T-cell (primary cell): ENCODE results near the gene RHOT2. TPM values are rescaled to one million over a fixed set of nuclear protein-coding genes. Genes with fewer than 3 reads are reported as not detected.

Source experiments
- ATAC-seq, 4 experiments: fragments of 200-7000 bp in 3 of 4; fragments of 150-1000 bp in 1 of 4; cut with Tn5 transposase; replicated peaks in 1 of 4; 1 replicate in 3 of 4; 2 replicates in 1 of 4; pipeline ENCODE4 v1.10.0; 2021; ENCODE audit warnings: moderate library complexity in 3 of 4, mild to moderate bottlenecking in 2 of 4, moderate number of reproducible peaks in 1 of 4
- CTCF ChIA-PET, 2 donors: fragments of 300-600 bp; sonication (Branson Sonifier 250); formaldehyde crosslinking; loops; one replicate each; lab custom pipeline; 2022; ENCODE audit warnings: antibody characterized with exemption in 2 of 2; lab: Charles Lee
- POLR2A ChIA-PET, 2 donors: fragments of 300-600 bp; sonication (Branson Sonifier 250); formaldehyde crosslinking; loops; one replicate each; lab custom pipeline; 2022; ENCODE audit warnings: antibody characterized with exemption in 2 of 2; lab: Charles Lee
- DNase-seq, 35 experiments: peaks; one replicate each; pipeline versions ENCODE4 v3.0.0 to v3.0.0-alpha.2; 2013 to 2023
- H3K27ac ChIP-seq: one replicate; pipeline ENCODE4 v1.5.1; 2013; ENCODE audit warnings: low read length
- H3K27me3 ChIP-seq, 2 experiments: replicated peaks in 1 of 2; 1 replicate in 1 of 2; 2 replicates in 1 of 2; pipeline versions ENCODE4 v1.6.1 to v1.7.0; 2013; ENCODE audit warnings: low read length in 1 of 2, mixed read lengths in 1 of 2; ENCODE audit not compliant: control insufficient read depth in 2 of 2, insufficient read depth in 2 of 2; ENCODE audit errors: extremely low read depth in 1 of 2
- H3K36me3 ChIP-seq, 2 donors: 1 replicate in 1 of 2; 2 replicates in 1 of 2; pipeline versions ENCODE4 v1.6.1 to v1.7.0; 2013; ENCODE audit warnings: low read length in 1 of 2; ENCODE audit not compliant: control insufficient read depth in 2 of 2, insufficient read depth in 1 of 2; ENCODE audit errors: extremely low read depth in 1 of 2
- H3K4me1 ChIP-seq, 2 experiments: 1 replicate in 1 of 2; 2 replicates in 1 of 2; pipeline versions ENCODE4 v1.6.1 to v1.7.0; 2013; ENCODE audit warnings: low read length in 2 of 2, mixed read lengths in 1 of 2; ENCODE audit not compliant: insufficient read depth in 2 of 2, control insufficient read depth in 1 of 2; ENCODE audit errors: extremely low read depth in 1 of 2
- H3K4me3 ChIP-seq, 2 donors: 1 replicate in 1 of 2; 2 replicates in 1 of 2; pipeline versions ENCODE4 v1.5.1 to v1.7.0; 2013; ENCODE audit warnings: mild to moderate bottlenecking in 2 of 2, low read length in 1 of 2, moderate library complexity in 1 of 2; ENCODE audit not compliant: control insufficient read depth in 1 of 2; ENCODE audit errors: extremely low read depth in 1 of 2
- H3K9me3 ChIP-seq: 2 replicates; pipeline ENCODE4 v1.7.0; 2013
- H3K27ac Mint-ChIP-seq, 2 donors: one replicate each; pipeline ENCODE4 v1.8.0; 2020 to 2021; ENCODE audit warnings: mild to moderate bottlenecking in 2 of 2, mixed read lengths in 2 of 2
- H3K27me3 Mint-ChIP-seq, 2 donors: one replicate each; pipeline ENCODE4 v1.8.0; 2021 to 2022; ENCODE audit warnings: mixed read lengths in 2 of 2
- H3K36me3 Mint-ChIP-seq: one replicate; pipeline ENCODE4 v1.8.0; 2021; ENCODE audit warnings: mixed read lengths
- H3K4me1 Mint-ChIP-seq, 3 donors: one replicate each; pipeline ENCODE4 v1.8.0; 2020 to 2022; ENCODE audit warnings: mixed read lengths in 3 of 3, mild to moderate bottlenecking in 1 of 3
- H3K4me3 Mint-ChIP-seq, 3 donors: one replicate each; pipeline ENCODE4 v1.8.0; 2020 to 2022; ENCODE audit warnings: mild to moderate bottlenecking in 3 of 3, mixed read lengths in 3 of 3, moderate library complexity in 3 of 3
- H3K9me3 Mint-ChIP-seq, 3 donors: one replicate each; pipeline ENCODE4 v1.8.0; 2020 to 2022; ENCODE audit warnings: mixed read lengths in 3 of 3
- WGBS: methylation state at CpG from one replicate; pipeline ENCODE4 v1.1.5; 2013; ENCODE audit warnings: missing lambda C conversion rate; ENCODE audit not compliant: insufficient coverage; 5-methylcytosine and 5-hydroxymethylcytosine counted together
- total RNA-seq, 35 experiments: library from RNA in 6 of 35; stranded (reverse) in 6 of 35; fragments of 120-200 nt in 1 of 35; gene quantifications; one replicate each; pipeline versions ENCODE4 v1.2.1 to v1.2.4 and lab custom pipeline; 2013 to 2026

Gene RHOT2
- total RNA-seq, 5 donors from 2014 or later (not counting 1 experiment from before 2014, with no cell fraction given) = 181 to 320 (median 286) TPM

GRCh38 chr16:678858-679813, 11.2 kb downstream of the RHOT2 start:
- peak overlapping the region; percentile 72 to 79 (median 77) for H3K4me3 Mint-ChIP-seq
- no peaks in the 10 kb centered on the region for H3K9me3 Mint-ChIP-seq
- H3K27me3 Mint-ChIP-seq = peaks cover 0 to 6% of the 10 kb centered on the region in 2 donors
- peaks cover 0 to 73% of the 10 kb centered on the region in 2 experiments for H3K4me1 ChIP-seq
- H3K27ac ChIP-seq = peak overlapping the region; percentile 41
- POLR2A ChIA-PET = interaction anchor here (0.5 to 0.6 kb wide), 2 partner anchors 10 to 294 kb away, joined by 4 to 5 read pairs; no protein-coding TSS in a partner anchor
- ATAC-seq (peak in 3 of 4 experiments; percentile 3 to 14 (median 4)), DNase-seq (peak in 20 of 35 experiments; percentile 24 to 51 (median 35))
- peaks cover 12 to 44% (median 43%) of the 10 kb centered on the region in 3 donors for H3K4me1 Mint-ChIP-seq
- no peaks in the 10 kb centered on the region for H3K9me3 ChIP-seq
- H3K36me3 ChIP-seq = peaks cover 5 to 20% of the 10 kb centered on the region in 2 donors
- peaks cover 0 to 25% of the 10 kb centered on the region in 2 experiments for H3K27me3 ChIP-seq
- CTCF ChIA-PET = interaction anchor here in 1 of 2 donors (0.6 kb wide), 1 partner anchor 96 kb away, joined by 4 read pairs; no protein-coding TSS in a partner anchor
- H3K27ac Mint-ChIP-seq = peak overlapping the region; percentile 74
- peak overlapping the region; percentile 49 to 53 for H3K4me3 ChIP-seq
- WGBS = 28% methylated on average over 46 of the region's 52 CpGs
- peaks cover 4% of the 10 kb centered on the region for H3K36me3 Mint-ChIP-seq

GRCh38 chr16:679814-680624, 12.1 kb downstream of the RHOT2 start, which contains the start of gene STUB1:
Gene STUB1, plus strand, starts transcription at chr16:680410. Its CDS starts 116 bp downstream, at chr16:680526.
- peak; percentile 57 to 69 (median 60) for ATAC-seq
- WGBS = 0% methylated on average over 78 of the region's 91 CpGs

GRCh38 chr16:680625-680945, 12.7 kb downstream of the RHOT2 start:
- Mint-ChIP-seq H3K36me3 (peaks cover 4% of the 10 kb centered on the region), H3K4me1 (peaks cover 12 to 42% (median 40%) of the 10 kb centered on the region in 3 donors), H3K9me3 (no peaks in the 10 kb centered on the region), H3K27me3 (no peaks in the 10 kb centered on the region), H3K27ac (peak overlapping the region; percentile 16 to 39), H3K4me3 (peak overlapping the region; percentile 68 to 77 (median 71))
- H3K9me3 ChIP-seq = no peaks in the 10 kb centered on the region
- H3K27me3 ChIP-seq = peaks cover 0 to 15% of the 10 kb centered on the region in 2 experiments
- ChIA-PET CTCF (interaction anchor here in 1 of 2 donors (0.6 kb wide), 1 partner anchor 700 kb away, joined by 5 read pairs; no protein-coding TSS in a partner anchor), POLR2A (interaction anchor here in 1 of 2 donors (0.6 kb wide), 1 partner anchor 17 kb away, joined by 3 read pairs; no protein-coding TSS in a partner anchor)
- peaks cover 5 to 20% of the 10 kb centered on the region in 2 donors for H3K36me3 ChIP-seq
- DNase-seq (no peak), ATAC-seq (no peak)
- WGBS = under 1% methylated on average over 37 of the region's 38 CpGs
- peaks cover 2 to 76% of the 10 kb centered on the region in 2 experiments for H3K4me1 ChIP-seq
- H3K27ac ChIP-seq = peak overlapping the region; percentile 35
- peak overlapping the region; percentile 58 to 80 for H3K4me3 ChIP-seq

More at GRCh38 chr16:679814-680624, 12.1 kb downstream of the RHOT2 start, which contains the start of gene STUB1:
- Histone ChIP-seq H3K36me3 (peaks cover 5 to 20% of the 10 kb centered on the region in 2 donors), H3K4me1 (peaks cover 2 to 75% of the 10 kb centered on the region in 2 experiments), H3K4me3 (peak within 1 kb of the TSS; percentile 58 to 80), H3K27ac (peak within 1 kb of the TSS; percentile 69), H3K27me3 (peaks cover 0 to 19% of the 10 kb centered on the region in 2 experiments), H3K9me3 (no peaks in the 10 kb centered on the region)
- Mint-ChIP-seq H3K36me3 (peaks cover 4% of the 10 kb centered on the region), H3K4me3 (peak within 1 kb of the TSS; percentile 77 to 82 (median 81)), H3K9me3 (no peaks in the 10 kb centered on the region), H3K4me1 (peaks cover 12 to 45% (median 42%) of the 10 kb centered on the region in 3 donors), H3K27me3 (peaks cover 0 to 4% of the 10 kb centered on the region in 2 donors), H3K27ac (peak within 1 kb of the TSS; percentile 79 to 90)
- ChIA-PET CTCF (interaction anchor here in 1 of 2 donors (0.6 kb wide), 1 partner anchor 700 kb away, joined by 5 read pairs; no protein-coding TSS in a partner anchor), POLR2A (interaction anchor here in 1 of 2 donors (0.5 kb wide), 1 partner anchor 11 kb away, joined by 5 read pairs; no protein-coding TSS in a partner anchor)
- peak; percentile 55 to 93 (median 76) for DNase-seq

GRCh38 chr16:680967-681745, 13.2 kb downstream of the RHOT2 start:
- H3K27ac ChIP-seq = peak overlapping the region; percentile 35
- 44% methylated on average over 34 of the region's 44 CpGs for WGBS
- H3K27me3 ChIP-seq = peaks cover 0 to 14% of the 10 kb centered on the region in 2 experiments
- H3K27ac Mint-ChIP-seq = peak overlapping the region; percentile 57 to 69
- peak overlapping the region; percentile 58 to 80 for H3K4me3 ChIP-seq
- peaks cover 15 to 47% (median 41%) of the 10 kb centered on the region in 3 donors for H3K4me1 Mint-ChIP-seq
- peaks cover 4% of the 10 kb centered on the region for H3K36me3 Mint-ChIP-seq
- no peaks in the 10 kb centered on the region for H3K9me3 Mint-ChIP-seq
- H3K9me3 ChIP-seq = no peaks in the 10 kb centered on the region
- peaks cover 5 to 20% of the 10 kb centered on the region in 2 donors for H3K36me3 ChIP-seq
- no peaks in the 10 kb centered on the region for H3K27me3 Mint-ChIP-seq
- DNase-seq (peak in 1 of 35 experiments; percentile 34), ATAC-seq (no peak)
- H3K4me3 Mint-ChIP-seq = peak overlapping the region; percentile 68 to 77 (median 71)
- peaks cover 2 to 76% of the 10 kb centered on the region in 2 experiments for H3K4me1 ChIP-seq
- POLR2A ChIA-PET = interaction anchor here in 1 of 2 donors (0.6 kb wide), 1 partner anchor 18 kb away, joined by 3 read pairs; no protein-coding TSS in a partner anchor
- CTCF ChIA-PET = interaction anchor here in 1 of 2 donors (0.6 kb wide), 1 partner anchor 699 kb away, joined by 5 read pairs; no protein-coding TSS in a partner anchor

- no peak overlapping the region for H3K27ac ChIP-seq
- no peak for ATAC-seq
- Mint-ChIP-seq H3K36me3 (peaks cover 4% of the 10 kb centered on the region), H3K27me3 (no peaks in the 10 kb centered on the region), H3K9me3 (no peaks in the 10 kb centered on the region), H3K27ac (peak overlapping the region; percentile 57 to 69), H3K4me1 (peaks cover 17 to 45% (median 38%) of the 10 kb centered on the region in 3 donors), H3K4me3 (peak overlapping the region; percentile 68 to 77 (median 71))
- CTCF ChIA-PET = no interaction called here
- H3K36me3 ChIP-seq = peaks cover 5 to 26% of the 10 kb centered on the region in 2 donors
- no peak for DNase-seq
- peaks cover 2 to 73% of the 10 kb centered on the region in 2 experiments for H3K4me1 ChIP-seq
- H3K9me3 ChIP-seq = no peaks in the 10 kb centered on the region
- H3K4me3 ChIP-seq = no peak overlapping the region
- POLR2A ChIA-PET = no interaction called here
- H3K27me3 ChIP-seq = peaks cover 0 to 6% of the 10 kb centered on the region in 2 experiments
- 81% methylated on average over 20 of the region's 28 CpGs for WGBS
Measured at GRCh38 chr16:681746-682427, 14.0 kb downstream of the RHOT2 start.
